DND-41 (cell line): ENCODE measurements around the gene PCDHGA12.

Experiments used
- EZH2 ChIP-seq: IDR thresholded peaks from 3 replicates; pipeline ENCODE4 v1.6.1; 2012; ENCODE audit warnings: borderline replicate concordance, low read depth, mild to moderate bottlenecking, moderate library complexity, low read length, inconsistent platforms; ENCODE audit not compliant: severe bottlenecking
- TF ChIP-seq, protein P1 (sequence below): IDR thresholded peaks from 2 replicates; pipeline ENCODE4 v1.5.1; 2012; ENCODE audit warnings: borderline replicate concordance, low read length, moderate library complexity, mild to moderate bottlenecking; ENCODE audit not compliant: poor library complexity, severe bottlenecking; ENCODE audit errors: extremely low read depth

GRCh38 chr5:141437221-141437620 lies 6.9 kb downstream of the PCDHGA12 start:
- TF ChIP-seq, protein P1, sequence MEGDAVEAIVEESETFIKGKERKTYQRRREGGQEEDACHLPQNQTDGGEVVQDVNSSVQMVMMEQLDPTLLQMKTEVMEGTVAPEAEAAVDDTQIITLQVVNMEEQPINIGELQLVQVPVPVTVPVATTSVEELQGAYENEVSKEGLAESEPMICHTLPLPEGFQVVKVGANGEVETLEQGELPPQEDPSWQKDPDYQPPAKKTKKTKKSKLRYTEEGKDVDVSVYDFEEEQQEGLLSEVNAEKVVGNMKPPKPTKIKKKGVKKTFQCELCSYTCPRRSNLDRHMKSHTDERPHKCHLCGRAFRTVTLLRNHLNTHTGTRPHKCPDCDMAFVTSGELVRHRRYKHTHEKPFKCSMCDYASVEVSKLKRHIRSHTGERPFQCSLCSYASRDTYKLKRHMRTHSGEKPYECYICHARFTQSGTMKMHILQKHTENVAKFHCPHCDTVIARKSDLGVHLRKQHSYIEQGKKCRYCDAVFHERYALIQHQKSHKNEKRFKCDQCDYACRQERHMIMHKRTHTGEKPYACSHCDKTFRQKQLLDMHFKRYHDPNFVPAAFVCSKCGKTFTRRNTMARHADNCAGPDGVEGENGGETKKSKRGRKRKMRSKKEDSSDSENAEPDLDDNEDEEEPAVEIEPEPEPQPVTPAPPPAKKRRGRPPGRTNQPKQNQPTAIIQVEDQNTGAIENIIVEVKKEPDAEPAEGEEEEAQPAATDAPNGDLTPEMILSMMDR, result no peak
- no peak for TF ChIP-seq EZH2
